ENCODE data around the gene SLC7A14. TPM values are rescaled to one million over a fixed set of nuclear protein-coding genes. Genes with fewer than 3 reads are reported as not detected.

SLC7A14 gene
- total and polyA plus RNA-seq, 2 of the 13 experiments (the other 11 are each of a cell fraction or from before 2014, with no cell fraction given), result not detected

DNA sequence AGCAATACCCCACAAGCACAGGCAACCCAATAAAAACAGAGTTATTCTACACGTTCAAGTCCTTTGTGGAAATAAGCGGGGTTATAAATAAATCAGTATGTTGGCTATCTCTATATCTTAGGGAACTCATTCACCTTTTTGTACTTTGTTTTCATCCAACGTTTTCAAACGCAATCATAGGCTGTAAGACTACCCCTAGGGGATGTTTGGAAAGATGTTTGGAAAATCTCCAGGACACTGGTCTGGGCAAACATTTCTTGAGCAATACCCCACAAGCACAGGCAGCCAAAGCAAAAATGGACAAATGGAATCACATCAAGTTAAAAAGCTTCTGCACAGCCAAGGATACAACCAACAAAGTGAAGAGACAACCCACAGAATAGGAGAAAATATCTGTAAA is 97.1 kb downstream of the SLC7A14 start (continued):
- TF ChIP-seq NCOA2 (CRISPR knock-in tag; IDR thresholded peaks at IDR 0.05) (peak; percentile 39; the same call in 1 of the 2 replicates), ARID5B (CRISPR knock-in tag; IDR thresholded peaks at IDR 0.05) (peak; percentile 75), ZNF451 (CRISPR knock-in tag; IDR thresholded peaks at IDR 0.05) (no peak), ISL2 (CRISPR knock-in tag; IDR thresholded peaks at IDR 0.05) (peak; percentile 57; the same call in 1 of the 2 replicates), ATF6 (CRISPR knock-in tag; conservative IDR thresholded peaks at IDR 0.05) (no peak), SMAD1 (CRISPR knock-in tag; IDR thresholded peaks at IDR 0.05; ENCODE audit: borderline replicate concordance, low read depth) (no peak), ATF7 (IDR thresholded peaks at IDR 0.05) (no peak), ATF7 (CRISPR knock-in tag; IDR thresholded peaks at IDR 0.05) (no peak), FOXP4 (CRISPR knock-in tag; IDR thresholded peaks at IDR 0.05) (peak; percentile 54; the same call in 1 of the 2 replicates), TEAD3 (CRISPR knock-in tag; optimal IDR thresholded peaks at IDR 0.05; ENCODE audit: borderline replicate concordance) (peak; percentile 38), ZNF383 (CRISPR knock-in tag; IDR thresholded peaks at IDR 0.05; ENCODE audit: borderline replicate concordance) (no peak), PAWR (CRISPR knock-in tag; IDR thresholded peaks at IDR 0.05; ENCODE audit: borderline replicate concordance) (no peak), ZNF605 (CRISPR knock-in tag; IDR thresholded peaks at IDR 0.05) (0 out of 2 replicates have a peak, but pooled peaks have one; percentile 21), ZNF546 (CRISPR knock-in tag; conservative IDR thresholded peaks at IDR 0.05) (no peak), NPAS2 (CRISPR knock-in tag; IDR thresholded peaks at IDR 0.05; ENCODE audit: borderline replicate concordance) (no peak), GATAD2A (CRISPR knock-in tag; IDR thresholded peaks at IDR 0.05) (peak; percentile 82), TBL1XR1 (IDR thresholded peaks at IDR 0.05; ENCODE audit: borderline replicate concordance, low read length, partially characterized antibody) (no peak), STAG1 (CRISPR knock-in tag; IDR thresholded peaks at IDR 0.05) (no peak), NRL (CRISPR knock-in tag; IDR thresholded peaks at IDR 0.05; ENCODE audit: borderline replicate concordance) (no peak), CHD4 (IDR thresholded peaks at IDR 0.05; ENCODE audit: borderline replicate concordance, low read length) (no peak), DNMT1 (CRISPR knock-in tag; IDR thresholded peaks at IDR 0.05) (no peak), FOXA3 (CRISPR knock-in tag; IDR thresholded peaks at IDR 0.05) (peak; percentile 49)
- TF ChIP-seq, protein P1, sequence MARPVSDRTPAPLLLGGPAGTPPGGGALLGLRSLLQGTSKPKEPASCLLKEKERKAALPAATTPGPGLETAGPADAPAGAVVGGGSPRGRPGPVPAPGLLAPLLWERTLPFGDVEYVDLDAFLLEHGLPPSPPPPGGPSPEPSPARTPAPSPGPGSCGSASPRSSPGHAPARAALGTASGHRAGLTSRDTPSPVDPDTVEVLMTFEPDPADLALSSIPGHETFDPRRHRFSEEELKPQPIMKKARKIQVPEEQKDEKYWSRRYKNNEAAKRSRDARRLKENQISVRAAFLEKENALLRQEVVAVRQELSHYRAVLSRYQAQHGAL (CRISPR knock-in tag; IDR thresholded peaks at IDR 0.05; ENCODE audit: not compliant biosample characterization), result no peak
